Left lung (tissue), 14 donors: Measurements from ENCODE around the gene MREG. TPM values are rescaled to one million over a fixed set of nuclear protein-coding genes. Genes with fewer than 3 reads are reported as not detected.

Experiments used
- ATAC-seq: fragments of 200-7000 bp; cut with Tn5 transposase; one replicate; pipeline ENCODE4 v1.9.1; 2020; ENCODE audit warnings: moderate library complexity
- DNase-seq, 4 donors: peaks; one replicate each; pipeline ENCODE4 v3.0.0-alpha.2; 2013 to 2020
- H3K27ac ChIP-seq, 2 donors: fragments of 200-600 bp; sonication (generic) in 1 of 2; one replicate each; pipeline versions ENCODE4 v1.5.0 to v1.8.0; 2020 to 2021
- H3K27me3 ChIP-seq, 2 donors: fragments of 200-600 bp; sonication (generic) in 1 of 2; one replicate each; pipeline versions ENCODE4 v1.5.0 to v1.8.0; 2020 to 2021
- H3K36me3 ChIP-seq, 2 donors: fragments of 200-600 bp; sonication (generic) in 1 of 2; one replicate each; pipeline versions ENCODE4 v1.5.0 to v1.8.0; 2020 to 2021
- H3K4me1 ChIP-seq, 2 donors: fragments of 200-600 bp; one replicate each; pipeline ENCODE4 v1.8.0; 2021
- H3K4me3 ChIP-seq, 2 donors: fragments of 200-600 bp; sonication (generic) in 1 of 2; one replicate each; pipeline versions ENCODE4 v1.5.0 to v1.8.0; 2020 to 2021; ENCODE audit warnings: mild to moderate bottlenecking in 1 of 2
- H3K9me3 ChIP-seq, 2 donors: fragments of 200-600 bp; sonication (generic) in 1 of 2; one replicate each; pipeline versions ENCODE4 v1.5.0 to v1.8.0; 2020 to 2021
- CTCF ChIP-seq, 2 donors: fragments of 200-600 bp; sonication (generic) in 1 of 2; IDR thresholded peaks; one replicate each; pipeline versions ENCODE4 v1.5.0 to v1.8.0; 2021; ENCODE audit warnings: antibody characterized with exemption in 2 of 2
- intact Hi-C, 2 donors: fragments of 100-400 bp; cut with DNase I; formaldehyde crosslinking; loops; one replicate each; pipeline versions ENCODE4 v1.11.2 to v1.14.2; 2022
- long read RNA-seq, 12 donors: library from polyadenylated mRNA in 2 of 12; unstranded in 2 of 12; transcript quantifications; one replicate each; pipeline ENCODE4 v2.0.0 and lab custom pipeline, GENCODE V29; 2019 to 2026
- polyA plus RNA-seq, 6 donors: library from polyadenylated mRNA; unstranded; fragments of 120-200 nt; gene quantifications; one replicate each; pipeline ENCODE4 v1.2.1, GENCODE V29; 2013; ENCODE audit not compliant: insufficient read length in 6 of 6
- total RNA-seq, 2 donors: library from RNA; stranded (reverse); fragmentation: NEBNext Ultra II Directional; extraction: Animal tissue kit (Norgen Biotek cat#: 25700); gene quantifications; one replicate each; pipeline ENCODE4 v1.2.1, GENCODE V29; 2021
- donor health status: DM: no; HTN: yes; CAD: no.
- donor health status: DM: no; HTN: no; CAD: no.

Gene MREG
- 10 to 100 TPM; 13.9 to 17.1 TPM for total RNA-seq
- 10 to 100 TPM; 12.0 to 16.7 (median 15.0) TPM for polyA plus RNA-seq
- long read RNA-seq, donor 1, transcript MREG-201 (5 exons, 1,314 nt), result major isoform, 11 of 47 reads
- long read RNA-seq, donor 1, partial matches to known transcripts, result 36 of 47 reads
- long read RNA-seq, donor 1, other reads (novel, unspliced or antisense), result 0 of 47 reads
- long read RNA-seq, donor 2, partial matches to known transcripts, result 19 of 20 reads
- long read RNA-seq, donor 2, other reads (novel, unspliced or antisense), result 0 of 20 reads
- long read RNA-seq, donor 3, partial matches to known transcripts, result 0 of 2 reads
- long read RNA-seq, donor 3, other reads (novel, unspliced or antisense), result 0 of 2 reads
- long read RNA-seq, donor 4, partial matches to known transcripts, result 0 of 3 reads
- long read RNA-seq, donor 4, other reads (novel, unspliced or antisense), result 0 of 3 reads
- long read RNA-seq, donor 5, partial matches to known transcripts, result 0 of 2 reads
- long read RNA-seq, donor 5, other reads (novel, unspliced or antisense), result 0 of 2 reads
- long read RNA-seq, donor 6, partial matches to known transcripts, result 15 of 16 reads
- long read RNA-seq, donor 6, other reads (novel, unspliced or antisense), result 0 of 16 reads
- long read RNA-seq, donor 7, result 0 reads
- long read RNA-seq, donor 8, partial matches to known transcripts, result 0 of 3 reads
- long read RNA-seq, donor 8, other reads (novel, unspliced or antisense), result 0 of 3 reads
- long read RNA-seq, donor 9, result 0 reads
- long read RNA-seq, donor 10, transcript MREG-201 (5 exons, 1,314 nt), result major isoform, 5 of 6 reads
- long read RNA-seq, donor 10, partial matches to known transcripts, result 0 of 6 reads
- long read RNA-seq, donor 10, other reads (novel, unspliced or antisense), result 1 of 6 reads
- long read RNA-seq, donor 11, partial matches to known transcripts, result 0 of 1 reads
- long read RNA-seq, donor 11, other reads (novel, unspliced or antisense), result 0 of 1 reads
- long read RNA-seq, donor 12, transcript MREG-201 (5 exons, 1,314 nt), result major isoform, 8 of 15 reads
- long read RNA-seq, donor 12, partial matches to known transcripts, result 7 of 15 reads
- long read RNA-seq, donor 12, other reads (novel, unspliced or antisense), result 0 of 15 reads

GRCh38 chr2:216013080-216013909 is at the start of gene MREG:
Gene MREG (minus strand): TSS chr2:216013551. CDS start chr2:216013327, 224 bp downstream.
- TF ChIP-seq CTCF (IDR thresholded peaks at IDR 0.05), result peak; percentile 53 to 63
- Histone ChIP-seq H3K27me3 (peaks cover 0 to 7% of the 10 kb centered on the region in 2 donors), H3K9me3 (no peaks in the 10 kb centered on the region), H3K4me3 (peak within 1 kb of the TSS; percentile 53 to 64), H3K4me1 (peaks cover 4 to 21% of the 10 kb centered on the region in 2 donors), H3K36me3 (no peaks in the 10 kb centered on the region), H3K27ac (peak within 1 kb of the TSS; percentile 78 to 80)
- peak; percentile 80 for ATAC-seq
- intact Hi-C loops, result no loop called here
- DNase-seq, result peak; percentile 64 to 91 (median 84)

- Histone ChIP-seq H3K36me3 (peaks cover 0 to 21% of the 10 kb centered on the region in 2 donors), H3K27ac (no peak overlapping the region), H3K9me3 (no peaks in the 10 kb centered on the region), H3K27me3 (no peaks in the 10 kb centered on the region), H3K4me1 (peaks cover 0 to 18% of the 10 kb centered on the region in 2 donors), H3K4me3 (no peak overlapping the region)
- intact Hi-C loops, result no loop called here
- no peak for TF ChIP-seq CTCF (IDR thresholded peaks at IDR 0.05)
- ATAC-seq, result no peak
- no peak for DNase-seq
Measured at GRCh38 chr2:216059233-216059834, 46.0 kb upstream of the MREG start.

- ATAC-seq (peak; percentile 97), DNase-seq (peak in 1 of 4 donors; percentile 53)
- TF ChIP-seq CTCF (IDR thresholded peaks at IDR 0.05), result no peak
- intact Hi-C loops, result no loop called here
- Histone ChIP-seq H3K36me3 (peaks cover 0 to 8% of the 10 kb centered on the region in 2 donors), H3K4me1 (peaks cover 0 to 18% of the 10 kb centered on the region in 2 donors), H3K27ac (peak overlapping the region; percentile 60 to 77), H3K27me3 (no peaks in the 10 kb centered on the region), H3K9me3 (no peaks in the 10 kb centered on the region), H3K4me3 (peak overlapping the region in 1 of 2 donors; percentile 1)
Measured at GRCh38 chr2:216057688-216058193, 44.4 kb upstream of the MREG start.

GRCh38 chr2:216056739-216057138 is 43.4 kb upstream of the MREG start:
- DNase-seq (no peak), ATAC-seq (no peak)
- H3K4me1 ChIP-seq, result peaks cover 0 to 18% of the 10 kb centered on the region in 2 donors
- peaks cover 0 to 6% of the 10 kb centered on the region in 2 donors for H3K36me3 ChIP-seq
- no peak for TF ChIP-seq CTCF (IDR thresholded peaks at IDR 0.05)
- peak overlapping the region; percentile 60 to 77 for H3K27ac ChIP-seq
- H3K9me3 ChIP-seq, result no peaks in the 10 kb centered on the region
- H3K27me3 ChIP-seq, result no peaks in the 10 kb centered on the region
- intact Hi-C loops, result no loop called here
- H3K4me3 ChIP-seq, result no peak overlapping the region
